Loucy (cell line): ENCODE measurements around the gene CELA3B.
"Not testable (repeated sequence)": the region's sequence is repeated elsewhere in the genome, so short reads cannot be mapped to it uniquely, and the experiment has no call there.

ENCODE experiments used
- EZH2phosphoT487 ChIP-seq: fragments of 200-600 bp; IDR thresholded peaks from 2 replicates; pipeline ENCODE4 v1.6.1; 2018; ENCODE audit warnings: antibody characterized with exemption, mild to moderate bottlenecking, moderate library complexity, borderline replicate concordance
- TF ChIP-seq, protein P1 (sequence below): fragments of 200-600 bp; sonication (generic); conservative IDR thresholded peaks from 2 replicates; pipeline ENCODE4 v1.5.1; 2014; ENCODE audit warnings: mild to moderate bottlenecking, antibody characterized with exemption, low read length

DNA sequence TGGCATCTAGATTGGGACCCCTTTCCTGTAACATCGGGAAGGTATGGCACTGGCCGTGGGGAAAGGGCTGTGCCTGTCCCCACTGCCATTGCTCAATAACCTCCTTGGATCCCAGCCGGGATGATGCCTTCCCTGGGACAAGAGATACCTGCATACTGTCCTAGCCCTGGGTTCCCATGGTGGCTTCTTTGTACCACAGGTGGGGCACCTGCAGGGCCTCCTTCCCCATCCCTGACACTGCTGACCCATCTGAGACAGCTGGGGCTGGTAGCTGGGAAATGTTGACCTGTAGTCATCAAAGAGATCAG lies 19.8 kb downstream of the CELA3B start:
- TF ChIP-seq, protein P1, sequence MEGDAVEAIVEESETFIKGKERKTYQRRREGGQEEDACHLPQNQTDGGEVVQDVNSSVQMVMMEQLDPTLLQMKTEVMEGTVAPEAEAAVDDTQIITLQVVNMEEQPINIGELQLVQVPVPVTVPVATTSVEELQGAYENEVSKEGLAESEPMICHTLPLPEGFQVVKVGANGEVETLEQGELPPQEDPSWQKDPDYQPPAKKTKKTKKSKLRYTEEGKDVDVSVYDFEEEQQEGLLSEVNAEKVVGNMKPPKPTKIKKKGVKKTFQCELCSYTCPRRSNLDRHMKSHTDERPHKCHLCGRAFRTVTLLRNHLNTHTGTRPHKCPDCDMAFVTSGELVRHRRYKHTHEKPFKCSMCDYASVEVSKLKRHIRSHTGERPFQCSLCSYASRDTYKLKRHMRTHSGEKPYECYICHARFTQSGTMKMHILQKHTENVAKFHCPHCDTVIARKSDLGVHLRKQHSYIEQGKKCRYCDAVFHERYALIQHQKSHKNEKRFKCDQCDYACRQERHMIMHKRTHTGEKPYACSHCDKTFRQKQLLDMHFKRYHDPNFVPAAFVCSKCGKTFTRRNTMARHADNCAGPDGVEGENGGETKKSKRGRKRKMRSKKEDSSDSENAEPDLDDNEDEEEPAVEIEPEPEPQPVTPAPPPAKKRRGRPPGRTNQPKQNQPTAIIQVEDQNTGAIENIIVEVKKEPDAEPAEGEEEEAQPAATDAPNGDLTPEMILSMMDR: not testable (repeated sequence)
- TF ChIP-seq EZH2phosphoT487: not testable (repeated sequence)
